Fibroblast of skin of right biceps (primary cell): ENCODE data around the gene MNDA.
"Not testable (repeated sequence)": the region's sequence is repeated elsewhere in the genome, so short reads cannot be mapped to it uniquely, and the experiment has no call there.

Source experiments
- DNase-seq: peaks from one replicate; pipeline ENCODE4 v3.0.0-alpha.2; 2013

The MNDA gene

GRCh38 chr1:158840236-158840635 lies 9.1 kb downstream of the MNDA start:
- no peak for DNase-seq

DNA sequence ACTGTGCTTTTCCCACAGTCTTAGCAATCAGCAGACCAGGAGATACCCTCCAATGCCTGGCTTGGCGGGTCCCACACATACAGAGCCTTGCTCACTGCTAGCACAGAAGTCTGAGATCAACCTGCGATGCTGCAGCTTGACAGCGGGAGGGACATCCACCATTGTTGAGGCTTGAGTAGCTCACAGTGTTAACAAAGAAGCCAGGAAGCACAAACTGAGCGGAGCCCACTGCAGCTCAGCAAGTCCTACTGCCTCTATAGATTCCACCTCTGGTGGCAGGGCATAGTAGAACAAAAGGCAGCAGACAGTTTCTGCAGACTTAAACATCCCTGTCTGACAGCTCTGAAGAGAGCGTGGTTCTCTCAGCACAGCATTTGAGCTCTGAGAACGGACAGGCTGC lies 33.4 kb downstream of the MNDA start:
- DNase-seq: no peak

GRCh38 chr1:158870438-158870837 lies 39.3 kb downstream of the MNDA start:
- DNase-seq: not testable (repeated sequence)

DNA sequence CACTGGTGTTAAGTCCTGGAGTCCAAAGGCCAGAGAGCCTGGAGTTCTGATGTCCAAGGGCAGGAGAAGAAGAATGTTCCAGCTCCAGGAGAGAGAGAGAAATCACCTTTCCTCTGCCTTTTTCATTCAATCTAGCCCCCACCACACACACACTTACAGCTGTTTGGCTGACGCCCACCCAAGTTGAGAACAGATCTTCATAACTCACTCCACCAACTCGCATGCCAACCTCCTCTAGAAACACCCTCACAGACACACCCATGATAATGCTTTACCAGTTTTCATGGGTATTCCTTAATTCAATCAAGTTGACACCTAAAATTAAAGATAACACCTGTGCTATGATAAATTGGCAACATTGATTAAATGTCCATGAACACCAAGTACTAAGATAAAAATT lies 42.0 kb downstream of the MNDA start:
- DNase-seq: no peak

DNA sequence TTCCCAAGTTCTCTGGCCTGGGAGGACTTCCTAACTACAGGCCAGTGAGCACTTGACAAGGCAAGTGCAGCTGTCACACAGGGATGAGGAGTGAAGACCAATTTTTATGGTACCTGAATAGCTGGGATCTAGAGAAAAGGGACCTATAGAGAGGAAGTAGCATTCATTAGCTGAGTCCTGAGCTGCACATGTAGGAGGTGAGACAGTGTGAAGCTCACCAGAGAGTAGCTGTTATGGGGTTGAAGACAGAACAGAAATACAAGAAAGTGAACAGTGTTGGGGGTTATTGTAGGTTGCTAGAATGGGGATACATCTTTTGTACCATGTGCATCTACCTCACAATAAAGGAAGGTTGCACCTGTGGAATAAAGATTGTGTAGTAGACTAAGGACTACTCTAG lies 62.5 kb downstream of the MNDA start:
- DNase-seq: no peak

DNA sequence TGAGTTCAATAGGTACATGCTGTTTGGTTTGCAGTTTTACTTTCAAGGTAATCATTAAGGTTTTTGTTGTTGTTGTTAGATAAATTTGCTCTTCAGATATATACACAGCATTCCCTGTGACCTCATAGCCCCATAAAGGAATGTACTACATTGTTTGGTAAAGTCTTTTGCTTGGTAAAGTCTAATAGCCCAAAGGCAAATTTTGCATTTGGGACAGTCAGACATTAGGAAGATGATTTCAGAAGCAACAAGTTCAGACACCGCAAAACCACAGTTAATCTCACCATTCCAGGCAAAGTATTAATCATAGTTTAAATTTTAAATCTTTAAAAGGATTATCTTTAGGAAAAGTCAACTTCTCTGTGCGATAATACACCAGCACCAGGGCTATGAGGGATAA lies 67.6 kb downstream of the MNDA start:
- no peak for DNase-seq
